SK-N-SH treated with all-trans-retinoic acid at 6 μM for 48 hours (cell line): ENCODE results near the gene CFDP1.

Source experiments
- CSDC2 ChIP-seq: fragments of 250-450 bp; sonication (Bioruptor Pico); IDR thresholded peaks from 2 replicates; pipeline ENCODE4 v1.5.0; 2020; ENCODE audit warnings: mild to moderate bottlenecking, moderate library complexity
- GLIS3 ChIP-seq: fragments of 250-450 bp; sonication (Bioruptor Pico); IDR thresholded peaks from 2 replicates; pipeline ENCODE4 v1.5.0; 2020; ENCODE audit warnings: mild to moderate bottlenecking, moderate library complexity
- ISL1 ChIP-seq: fragments of 250-450 bp; sonication (Bioruptor Pico); IDR thresholded peaks from 2 replicates; pipeline ENCODE4 v2.1.2; 2022; ENCODE audit warnings: mild to moderate bottlenecking, moderate library complexity
- OSR1 ChIP-seq: fragments of 250-450 bp; sonication (Bioruptor Pico); IDR thresholded peaks from 2 replicates; pipeline ENCODE4 v1.8.0; 2022; ENCODE audit warnings: moderate library complexity, mild to moderate bottlenecking, inconsistent platforms
- PPARA ChIP-seq: fragments of 250-450 bp; sonication (Bioruptor Pico); IDR thresholded peaks from 2 replicates; pipeline ENCODE4 v1.5.0; 2020; ENCODE audit warnings: mild to moderate bottlenecking, borderline replicate concordance
- ZFP30 ChIP-seq: fragments of 450-650 bp; formaldehyde crosslinking; IDR thresholded peaks from 2 replicates; pipeline ENCODE4 v1.5.0; 2022; ENCODE audit warnings: mild to moderate bottlenecking, moderate library complexity
- TF ChIP-seq, protein P1 (sequence below): fragments of 250-450 bp; sonication (Bioruptor Pico); IDR thresholded peaks from 2 replicates; pipeline ENCODE4 v1.5.0; 2020; ENCODE audit warnings: mild to moderate bottlenecking, moderate library complexity
- TF ChIP-seq, protein P2 (sequence below): fragments of 250-450 bp; sonication (Bioruptor Pico); IDR thresholded peaks from 2 replicates; pipeline ENCODE4 v1.5.1; 2021; ENCODE audit warnings: mild to moderate bottlenecking, moderate library complexity

The CFDP1 gene

DNA sequence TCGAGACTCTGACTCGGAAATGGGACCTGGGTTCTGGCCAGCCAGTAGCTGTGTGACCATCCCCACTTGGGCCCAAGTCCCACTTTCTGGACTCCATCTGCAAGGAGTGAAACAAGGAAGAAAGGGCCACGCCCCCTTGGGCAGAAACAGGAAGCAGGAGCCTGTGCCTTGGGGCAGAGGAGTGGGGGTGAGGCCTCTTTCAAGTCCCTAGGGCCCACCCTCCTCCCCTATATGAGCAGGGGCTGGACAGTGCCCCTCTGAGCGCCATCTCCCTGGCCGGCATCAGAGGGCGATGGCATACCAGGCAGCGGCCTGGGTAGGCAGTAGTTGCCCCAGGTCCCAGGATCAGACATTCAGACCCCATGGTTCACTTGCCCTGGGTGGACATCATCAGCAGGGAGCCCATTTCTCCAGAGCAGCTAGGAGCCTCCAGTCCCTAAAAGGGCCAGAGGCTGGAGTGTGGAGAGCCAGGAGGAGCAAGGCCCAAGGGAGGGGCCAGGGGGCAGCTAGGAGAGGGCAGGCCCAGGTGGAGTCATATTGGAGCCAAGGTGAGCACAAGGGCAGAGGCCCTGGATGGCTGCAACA, 189.0 kb downstream of the CFDP1 start (continued):
- TF ChIP-seq, protein P1, sequence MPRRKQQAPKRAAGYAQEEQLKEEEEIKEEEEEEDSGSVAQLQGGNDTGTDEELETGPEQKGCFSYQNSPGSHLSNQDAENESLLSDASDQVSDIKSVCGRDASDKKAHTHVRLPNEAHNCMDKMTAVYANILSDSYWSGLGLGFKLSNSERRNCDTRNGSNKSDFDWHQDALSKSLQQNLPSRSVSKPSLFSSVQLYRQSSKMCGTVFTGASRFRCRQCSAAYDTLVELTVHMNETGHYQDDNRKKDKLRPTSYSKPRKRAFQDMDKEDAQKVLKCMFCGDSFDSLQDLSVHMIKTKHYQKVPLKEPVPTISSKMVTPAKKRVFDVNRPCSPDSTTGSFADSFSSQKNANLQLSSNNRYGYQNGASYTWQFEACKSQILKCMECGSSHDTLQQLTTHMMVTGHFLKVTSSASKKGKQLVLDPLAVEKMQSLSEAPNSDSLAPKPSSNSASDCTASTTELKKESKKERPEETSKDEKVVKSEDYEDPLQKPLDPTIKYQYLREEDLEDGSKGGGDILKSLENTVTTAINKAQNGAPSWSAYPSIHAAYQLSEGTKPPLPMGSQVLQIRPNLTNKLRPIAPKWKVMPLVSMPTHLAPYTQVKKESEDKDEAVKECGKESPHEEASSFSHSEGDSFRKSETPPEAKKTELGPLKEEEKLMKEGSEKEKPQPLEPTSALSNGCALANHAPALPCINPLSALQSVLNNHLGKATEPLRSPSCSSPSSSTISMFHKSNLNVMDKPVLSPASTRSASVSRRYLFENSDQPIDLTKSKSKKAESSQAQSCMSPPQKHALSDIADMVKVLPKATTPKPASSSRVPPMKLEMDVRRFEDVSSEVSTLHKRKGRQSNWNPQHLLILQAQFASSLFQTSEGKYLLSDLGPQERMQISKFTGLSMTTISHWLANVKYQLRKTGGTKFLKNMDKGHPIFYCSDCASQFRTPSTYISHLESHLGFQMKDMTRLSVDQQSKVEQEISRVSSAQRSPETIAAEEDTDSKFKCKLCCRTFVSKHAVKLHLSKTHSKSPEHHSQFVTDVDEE (CRISPR knock-in tag) = no peak
- TF ChIP-seq ZFP30 (CRISPR knock-in tag) (no peak), CSDC2 (CRISPR knock-in tag) (no peak), OSR1 (CRISPR knock-in tag) (no peak), PPARA (CRISPR knock-in tag) (no peak), GLIS3 (CRISPR knock-in tag) (no peak), ISL1 (no peak)
- TF ChIP-seq, protein P2, sequence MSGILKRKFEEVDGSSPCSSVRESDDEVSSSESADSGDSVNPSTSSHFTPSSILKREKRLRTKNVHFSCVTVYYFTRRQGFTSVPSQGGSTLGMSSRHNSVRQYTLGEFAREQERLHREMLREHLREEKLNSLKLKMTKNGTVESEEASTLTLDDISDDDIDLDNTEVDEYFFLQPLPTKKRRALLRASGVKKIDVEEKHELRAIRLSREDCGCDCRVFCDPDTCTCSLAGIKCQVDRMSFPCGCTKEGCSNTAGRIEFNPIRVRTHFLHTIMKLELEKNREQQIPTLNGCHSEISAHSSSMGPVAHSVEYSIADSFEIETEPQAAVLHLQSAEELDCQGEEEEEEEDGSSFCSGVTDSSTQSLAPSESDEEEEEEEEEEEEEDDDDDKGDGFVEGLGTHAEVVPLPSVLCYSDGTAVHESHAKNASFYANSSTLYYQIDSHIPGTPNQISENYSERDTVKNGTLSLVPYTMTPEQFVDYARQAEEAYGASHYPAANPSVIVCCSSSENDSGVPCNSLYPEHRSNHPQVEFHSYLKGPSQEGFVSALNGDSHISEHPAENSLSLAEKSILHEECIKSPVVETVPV (CRISPR knock-in tag) = no peak
